ENCODE measurements around the gene NCF4.

Gene NCF4

DNA sequence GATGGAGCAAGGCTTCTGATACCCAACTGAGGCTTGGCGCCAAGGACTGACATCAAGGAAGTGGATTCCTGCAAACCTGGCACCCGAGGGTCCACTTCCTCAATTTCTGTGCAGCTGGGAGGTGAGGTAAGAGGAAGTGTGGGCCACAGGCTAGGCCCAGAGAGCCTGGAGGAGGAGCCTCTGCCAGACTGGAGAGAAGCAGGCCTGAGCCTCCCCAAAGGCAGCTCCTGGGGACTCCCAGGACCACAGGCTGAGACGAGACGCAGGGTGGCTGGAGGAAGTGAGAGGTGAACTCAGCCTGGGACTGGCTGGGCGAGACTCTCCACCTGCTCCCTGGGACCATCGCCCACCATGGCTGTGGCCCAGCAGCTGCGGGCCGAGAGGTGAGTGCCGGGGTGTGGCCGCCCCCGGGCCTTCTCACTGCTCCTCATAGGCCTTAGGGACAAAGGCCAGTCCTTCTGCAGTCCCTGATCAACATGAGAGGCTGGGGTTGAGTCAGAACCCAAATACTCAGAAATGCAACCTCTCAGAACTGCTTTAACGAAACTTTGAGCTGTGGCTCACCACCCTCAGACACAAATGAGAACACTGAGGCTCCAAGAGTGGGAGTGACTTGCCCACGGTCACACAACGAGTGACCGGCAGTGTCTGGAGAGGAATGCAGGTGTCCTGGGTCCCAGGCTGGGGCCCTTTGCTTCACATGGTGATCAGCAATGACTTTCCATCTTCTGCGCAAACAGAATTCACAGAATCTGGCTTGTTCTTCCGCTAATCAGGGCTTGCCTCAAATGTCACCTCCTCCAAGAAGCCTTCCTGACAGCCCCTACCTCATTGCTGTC is at the start of gene NCF4:
Gene NCF4, plus strand, starts transcription at position 186 of the 839 bp plus-strand sequence. Its CDS starts 166 bp downstream, at position 352.
- peak; percentile 91 for DNase-seq

GRCh38 chr22:36811094-36811800 is 49.6 kb upstream of the NCF4 start:
- DNase-seq: no peak

DNA sequence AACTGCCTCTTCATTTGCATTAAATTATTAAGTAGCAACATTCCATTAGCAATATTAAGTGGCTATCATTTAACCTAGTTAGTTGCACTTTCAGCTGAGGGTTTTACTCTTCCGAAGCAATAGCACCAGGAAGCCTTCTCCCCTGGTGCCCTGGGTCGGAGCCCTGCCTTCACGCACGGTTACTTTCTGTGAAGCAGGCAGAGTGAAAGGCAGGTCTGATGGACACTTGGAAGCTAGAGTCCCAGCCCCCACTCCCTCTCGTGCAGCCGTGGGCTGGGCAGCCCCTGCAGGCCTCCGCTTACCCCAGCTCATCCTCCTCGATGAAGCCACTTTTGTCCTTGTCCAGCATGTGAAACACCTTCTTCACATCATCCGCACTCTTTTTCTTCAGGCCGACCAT is 46.0 kb upstream of the NCF4 start:
- no peak for DNase-seq

GRCh38 chr22:36815558-36816338 is 45.1 kb upstream of the NCF4 start:
- no peak for DNase-seq

- no peak for DNase-seq
Observed at GRCh38 chr22:36816339-36816635, 44.5 kb upstream of the NCF4 start.

- no peak for DNase-seq
Observed at GRCh38 chr22:36816636-36817524, 43.9 kb upstream of the NCF4 start, which contains the start of gene PVALB. Gene PVALB (minus strand): TSS chr22:36817035. CDS start chr22:36817005, 30 bp downstream.

GRCh38 chr22:36817525-36817848 is 43.3 kb upstream of the NCF4 start:
- DNase-seq: no peak

DNA sequence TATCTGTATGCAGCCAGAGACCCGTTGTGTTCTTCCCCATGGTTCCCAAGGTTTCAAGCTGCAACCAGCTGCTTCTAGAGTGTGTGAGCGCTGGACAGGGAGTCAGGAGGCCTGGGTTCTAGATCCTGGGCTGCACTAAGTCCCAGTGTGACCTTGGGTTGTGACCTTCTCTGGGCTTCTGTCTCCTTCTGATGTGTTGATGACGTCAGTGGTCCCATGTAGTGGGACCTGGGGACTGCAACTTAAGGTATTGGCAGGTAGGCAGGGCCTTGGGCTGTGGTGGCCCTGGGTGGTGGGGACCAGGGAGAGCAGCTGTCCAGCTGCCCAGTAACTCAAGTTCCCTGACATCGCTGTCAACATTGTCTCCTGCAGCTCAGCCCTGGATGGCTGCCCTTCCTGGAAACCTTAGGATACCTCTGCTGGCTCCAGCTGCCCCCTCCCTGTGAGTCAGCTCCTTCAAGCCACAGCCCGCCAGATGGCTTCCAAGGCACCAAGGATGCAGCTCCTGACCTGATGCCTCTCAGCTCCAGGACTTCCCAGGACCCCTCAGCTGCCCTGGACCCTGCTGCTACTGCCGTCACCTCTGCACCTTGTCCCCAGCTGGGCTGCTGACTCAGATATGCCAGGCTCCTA is 42.7 kb upstream of the NCF4 start:
- no peak for DNase-seq

DNA sequence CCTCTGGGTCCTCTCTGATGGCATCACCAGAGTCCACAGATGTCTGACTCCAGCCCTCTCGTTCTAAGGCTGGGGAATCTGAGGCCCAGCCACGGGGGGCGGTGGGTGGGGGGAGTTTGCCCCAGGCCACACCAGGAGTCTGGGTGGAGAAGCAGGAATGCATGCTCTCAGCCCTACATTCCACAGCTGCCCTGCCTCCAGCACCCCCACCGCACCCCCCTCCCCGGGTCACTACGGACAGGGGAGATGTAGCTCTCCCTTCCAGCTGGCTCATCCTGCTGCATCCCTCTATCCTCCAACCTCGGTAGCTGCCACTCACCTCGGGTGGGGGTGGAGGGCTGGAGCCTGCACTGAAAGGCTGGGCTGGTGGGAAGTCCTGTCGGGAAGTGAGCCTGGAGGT is 41.7 kb upstream of the NCF4 start:
- no peak for DNase-seq

- DNase-seq: no peak
Observed at GRCh38 chr22:36822581-36822980, 38.2 kb upstream of the NCF4 start.

GRCh38 chr22:36823186-36823839 is 37.5 kb upstream of the NCF4 start:
- DNase-seq: no peak

GRCh38 chr22:36824655-36825054 is 36.2 kb upstream of the NCF4 start:
- DNase-seq: no peak

- DNase-seq: no peak
Observed at GRCh38 chr22:36826262-36826661, 34.5 kb upstream of the NCF4 start.

GRCh38 chr22:36828815-36829214 is 32.0 kb upstream of the NCF4 start:
- DNase-seq: peak; percentile 15

- DNase-seq: no peak
Observed at GRCh38 chr22:36829370-36830002, 31.3 kb upstream of the NCF4 start.

GRCh38 chr22:36830601-36831000 is 30.2 kb upstream of the NCF4 start:
- no peak for DNase-seq

DNA sequence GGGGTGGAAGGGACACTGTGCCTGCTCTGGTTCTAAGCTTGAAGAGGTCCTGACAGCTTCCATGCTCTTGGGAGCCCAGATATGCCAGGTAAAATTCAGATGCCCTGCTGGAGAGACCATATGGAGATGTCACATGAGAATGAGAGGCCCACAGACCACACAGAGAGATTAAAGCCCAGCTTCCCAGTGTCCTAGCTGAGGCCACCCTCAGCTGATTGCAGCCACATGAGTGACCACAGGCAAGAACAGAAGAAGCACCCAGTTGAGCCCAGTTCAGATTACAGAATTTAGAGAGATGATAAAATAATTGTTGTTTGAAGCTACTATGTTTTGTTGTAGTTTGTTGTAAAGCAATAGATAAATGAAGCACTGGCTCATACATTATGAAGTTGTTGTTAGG is 29.6 kb upstream of the NCF4 start:
- no peak for DNase-seq

- no peak for DNase-seq
Observed at GRCh38 chr22:36831717-36832116, 29.1 kb upstream of the NCF4 start.

DNA sequence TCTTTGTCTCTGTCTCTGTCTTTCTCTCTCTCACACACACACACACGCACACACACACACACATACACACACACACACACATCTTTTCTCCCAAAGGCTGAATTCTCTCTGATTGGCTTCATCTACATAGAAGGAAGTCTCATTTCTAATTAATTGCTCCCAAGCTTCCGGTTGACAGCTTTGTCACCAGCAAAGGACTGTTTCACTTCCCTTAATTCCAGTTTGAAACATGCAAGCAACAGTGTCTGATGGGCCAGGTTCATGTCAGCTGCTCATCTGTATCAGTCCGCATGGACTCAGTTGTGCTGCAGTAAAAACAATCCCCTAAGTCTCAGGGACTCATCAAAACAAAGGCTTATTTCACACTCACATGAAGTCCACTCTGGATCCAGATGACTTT is 27.7 kb upstream of the NCF4 start:
- DNase-seq: no peak

GRCh38 chr22:36835903-36836302 is 24.9 kb upstream of the NCF4 start:
- no peak for DNase-seq
